ENCODE measurements around the gene POLR3K. TPM values are rescaled to one million over a fixed set of nuclear protein-coding genes. Genes with fewer than 3 reads are reported as not detected.
"Not testable (repeated sequence)": the region's sequence is repeated elsewhere in the genome, so short reads cannot be mapped to it uniquely, and the experiment has no call there.

The POLR3K gene
- total and polyA plus RNA-seq, 2 experiments from 2014 or later, result 2.2 to 17.2 TPM

DNA sequence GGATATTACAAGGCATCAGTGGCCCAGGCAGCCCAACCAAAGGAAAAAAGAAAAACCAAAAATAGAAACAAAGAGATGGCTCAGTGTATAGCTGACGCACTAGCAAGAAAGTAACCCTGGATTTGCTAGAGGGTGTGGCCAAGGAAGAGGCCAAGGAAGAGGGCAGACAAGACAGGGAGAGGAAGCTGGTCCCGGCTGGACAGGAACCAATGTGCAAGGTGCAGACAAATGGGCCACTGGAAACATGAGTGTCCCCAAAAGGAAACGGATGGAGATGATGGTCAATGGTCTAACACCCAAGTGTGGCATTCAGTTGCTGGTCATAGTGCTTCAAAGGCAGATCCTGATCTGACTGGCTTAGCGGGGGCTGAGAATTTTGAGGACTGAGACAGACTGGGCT is 10.7 kb downstream of the POLR3K start:
- TF ChIP-seq EZH2 (IDR thresholded peaks at IDR 0.05; ENCODE audit: insufficient read depth, poor library complexity, severe bottlenecking), result no peak
- TF ChIP-seq EZH2phosphoT487 (IDR thresholded peaks at IDR 0.05; ENCODE audit: insufficient read depth, low read depth), result no peak
- Histone ChIP-seq H3K4me1 (ENCODE audit: insufficient read depth) (no peaks in the 10 kb centered on the region), H3K4me3 (no peak overlapping the region), H3K4me2 (ENCODE audit: unreplicated experiment) (no peak overlapping the region), H2AFZ (no peak overlapping the region), H3F3A (ENCODE audit: insufficient read depth) (no peaks in the 10 kb centered on the region), H3K36me3 (ENCODE audit: low read depth) (peaks cover 5% of the 10 kb centered on the region; the same call in 1 of the 2 replicates), H4K20me1 (ENCODE audit: insufficient read depth) (no peaks in the 10 kb centered on the region), H3K27ac (no peak overlapping the region), H3K9me2 (ENCODE audit: insufficient read depth) (no peaks in the 10 kb centered on the region), H3K9me3 (ENCODE audit: low read depth) (no peaks in the 10 kb centered on the region), H3K79me2 (ENCODE audit: insufficient read depth) (no peaks in the 10 kb centered on the region), H3K27me3 (replicated peaks; ENCODE audit: insufficient read depth) (no peaks in the 10 kb centered on the region), H3K9ac (no peak overlapping the region)
- no peak for DNase-seq
- WGBS, 2 experiments (ENCODE audit: low coverage in 1 of 2, low lambda C conversion rate in 2 of 2, missing lambda C conversion rate in 2 of 2), result 95% methylated on average over 4 of the region's 4 CpGs
- in situ Hi-C loops (cut with MboI), result no loop called here

DNA sequence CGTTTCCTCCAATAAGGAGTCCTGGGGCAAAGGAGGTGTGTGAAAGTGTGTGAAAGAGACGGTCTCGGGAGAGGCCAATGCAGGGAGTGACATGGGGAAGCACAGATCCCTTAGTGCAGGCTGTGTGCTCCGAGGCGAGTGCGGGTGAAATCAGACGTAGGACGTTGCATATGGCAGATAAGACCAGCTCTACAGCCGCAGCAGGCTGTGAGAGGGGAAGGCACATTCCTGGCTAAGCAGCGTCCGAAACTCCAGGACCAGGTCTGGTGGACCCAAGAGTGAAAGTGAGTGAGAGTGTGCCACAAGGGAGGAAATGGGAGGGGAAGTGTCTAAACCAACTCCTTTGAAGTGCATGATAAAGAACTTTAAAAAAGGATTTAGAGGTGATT is 11.3 kb downstream of the POLR3K start:
- Histone ChIP-seq H3F3A (ENCODE audit: insufficient read depth) (no peaks in the 10 kb centered on the region), H3K9ac (no peak overlapping the region), H2AFZ (no peak overlapping the region), H3K9me2 (ENCODE audit: insufficient read depth) (no peaks in the 10 kb centered on the region), H3K4me2 (ENCODE audit: unreplicated experiment) (no peak overlapping the region), H3K4me1 (ENCODE audit: insufficient read depth) (no peaks in the 10 kb centered on the region), H3K4me3 (no peak overlapping the region), H4K20me1 (ENCODE audit: insufficient read depth) (no peaks in the 10 kb centered on the region), H3K27ac (no peak overlapping the region), H3K79me2 (ENCODE audit: insufficient read depth) (no peaks in the 10 kb centered on the region), H3K36me3 (ENCODE audit: low read depth) (peaks cover 5% of the 10 kb centered on the region; the same call in 1 of the 2 replicates), H3K9me3 (ENCODE audit: low read depth) (no peaks in the 10 kb centered on the region), H3K27me3 (replicated peaks; ENCODE audit: insufficient read depth) (no peaks in the 10 kb centered on the region)
- 91 to 97% methylated on average over 11 of the region's 11 CpGs for WGBS, 2 experiments (ENCODE audit: low coverage in 1 of 2, low lambda C conversion rate in 2 of 2, missing lambda C conversion rate in 2 of 2)
- no peak for DNase-seq
- TF ChIP-seq EZH2 (IDR thresholded peaks at IDR 0.05; ENCODE audit: insufficient read depth, poor library complexity, severe bottlenecking) (no peak), EZH2phosphoT487 (IDR thresholded peaks at IDR 0.05; ENCODE audit: insufficient read depth, low read depth) (no peak)
- in situ Hi-C loops (cut with MboI), result no loop called here

DNA sequence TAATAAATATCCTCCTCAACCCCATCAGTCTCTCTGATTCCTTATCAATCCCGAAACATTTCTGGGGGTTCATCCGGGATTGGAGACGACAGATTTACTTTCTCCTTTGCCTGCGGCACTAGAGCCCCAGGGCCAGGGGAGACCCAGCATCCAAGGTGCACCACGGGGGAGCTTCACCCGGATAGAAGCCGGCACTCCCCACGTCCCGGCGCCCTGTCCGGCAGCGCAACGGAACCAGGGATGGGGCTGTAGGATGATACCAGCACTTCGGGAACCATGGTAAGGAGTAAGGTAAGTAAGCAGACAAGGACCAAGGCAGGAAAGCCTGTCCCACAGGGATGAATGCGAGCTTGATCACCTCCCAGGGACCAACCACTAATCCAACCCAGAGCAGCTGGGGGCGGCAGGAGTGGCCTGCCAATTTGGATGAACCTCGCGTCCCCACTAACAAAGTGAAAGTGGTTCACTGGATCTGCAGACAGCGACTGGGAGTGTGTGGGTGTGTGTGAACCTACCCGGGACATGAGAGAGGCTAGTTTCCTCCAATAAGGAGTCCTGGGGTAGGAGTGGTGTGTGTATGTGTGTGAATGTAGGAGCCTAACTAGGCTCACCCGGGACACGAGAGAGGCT is 11.9 kb downstream of the POLR3K start:
- H3K27ac ChIP-seq, result no peak overlapping the region
- no peaks in the 10 kb centered on the region for H3K9me2 ChIP-seq (ENCODE audit: insufficient read depth)
- no peak overlapping the region for H3K4me2 ChIP-seq (ENCODE audit: unreplicated experiment)
- H3K4me3 ChIP-seq, result no peak overlapping the region
- TF ChIP-seq EZH2phosphoT487 (IDR thresholded peaks at IDR 0.05; ENCODE audit: insufficient read depth, low read depth) (no peak), EZH2 (IDR thresholded peaks at IDR 0.05; ENCODE audit: insufficient read depth, poor library complexity, severe bottlenecking) (no peak)
- no peaks in the 10 kb centered on the region for H3F3A ChIP-seq (ENCODE audit: insufficient read depth)
- no peak for DNase-seq
- no peaks in the 10 kb centered on the region for H3K27me3 ChIP-seq (replicated peaks; ENCODE audit: insufficient read depth)
- H4K20me1 ChIP-seq (ENCODE audit: insufficient read depth), result no peaks in the 10 kb centered on the region
- no peak overlapping the region for H2AFZ ChIP-seq
- H3K9ac ChIP-seq, result no peak overlapping the region
- H3K36me3 ChIP-seq (ENCODE audit: low read depth), result peaks cover 5% of the 10 kb centered on the region; the same call in 1 of the 2 replicates
- no peaks in the 10 kb centered on the region for H3K9me3 ChIP-seq (ENCODE audit: low read depth)
- no peaks in the 10 kb centered on the region for H3K4me1 ChIP-seq (ENCODE audit: insufficient read depth)
- in situ Hi-C loops (cut with MboI), result no loop called here
- WGBS, 2 experiments (ENCODE audit: low coverage in 1 of 2, low lambda C conversion rate in 2 of 2, missing lambda C conversion rate in 2 of 2), result 90 to 91% methylated on average over 22 of the region's 22 CpGs
- no peaks in the 10 kb centered on the region for H3K79me2 ChIP-seq (ENCODE audit: insufficient read depth)

DNA sequence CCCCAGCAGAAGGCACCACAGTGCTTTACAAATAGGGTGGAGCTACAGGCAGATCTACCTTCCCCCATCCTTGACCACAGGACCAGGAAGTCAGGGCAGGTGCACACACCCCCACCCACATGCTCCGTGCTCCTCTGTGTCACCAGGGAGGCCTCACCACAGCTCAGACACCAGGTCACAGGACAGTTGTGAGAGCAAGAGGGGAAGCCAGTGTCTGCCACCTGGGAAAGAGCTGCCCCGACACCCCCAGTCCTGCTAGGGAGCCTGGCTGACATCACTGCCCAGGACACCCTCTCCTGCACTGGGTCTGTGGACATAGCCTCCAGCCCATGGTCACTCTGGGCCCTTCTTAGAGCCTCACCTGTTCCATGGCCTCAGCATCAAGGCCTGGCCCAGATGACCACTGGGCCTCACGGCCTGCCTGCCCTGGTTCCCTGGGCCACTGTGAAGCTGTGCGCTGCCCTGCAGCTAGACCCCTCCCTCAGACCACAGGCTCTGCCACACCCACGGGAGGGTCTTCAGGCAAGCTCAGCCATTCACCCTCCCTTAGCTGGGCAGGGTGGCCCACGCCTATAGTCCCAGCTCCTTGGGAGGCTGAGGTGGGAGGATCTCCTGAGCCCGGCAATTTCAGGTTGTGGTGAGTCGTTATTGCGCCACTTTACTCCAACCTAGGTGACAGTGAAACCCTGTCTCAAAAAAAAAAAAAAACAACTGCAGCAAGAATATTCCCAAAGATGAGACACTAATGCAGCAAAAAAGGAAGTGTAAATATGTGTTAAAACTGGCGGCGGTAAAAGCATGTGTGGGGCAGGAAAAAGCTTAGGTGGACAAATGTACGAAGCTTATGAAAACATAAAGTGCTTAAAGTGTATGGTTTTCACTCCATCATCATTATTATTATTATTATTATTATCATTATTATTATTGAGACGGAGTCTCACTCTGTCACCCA is 14.2 kb downstream of the POLR3K start:
- Histone ChIP-seq H4K20me1 (ENCODE audit: insufficient read depth) (no peaks in the 10 kb centered on the region), H3K27ac (no peak overlapping the region), H3K9ac (no peak overlapping the region), H3K4me2 (ENCODE audit: unreplicated experiment) (no peak overlapping the region), H3K27me3 (replicated peaks; ENCODE audit: insufficient read depth) (no peaks in the 10 kb centered on the region), H3K4me1 (ENCODE audit: insufficient read depth) (no peaks in the 10 kb centered on the region), H2AFZ (no peak overlapping the region), H3K9me2 (ENCODE audit: insufficient read depth) (no peaks in the 10 kb centered on the region), H3K36me3 (ENCODE audit: low read depth) (no peaks in the 10 kb centered on the region), H3K79me2 (ENCODE audit: insufficient read depth) (no peaks in the 10 kb centered on the region), H3K4me3 (no peak overlapping the region), H3F3A (ENCODE audit: insufficient read depth) (no peaks in the 10 kb centered on the region), H3K9me3 (ENCODE audit: low read depth) (no peaks in the 10 kb centered on the region)
- no peak for DNase-seq
- WGBS, 2 experiments (ENCODE audit: low coverage in 1 of 2, low lambda C conversion rate in 2 of 2, missing lambda C conversion rate in 2 of 2), result 91 to 94% methylated on average over 13 of the region's 13 CpGs
- TF ChIP-seq EZH2phosphoT487 (IDR thresholded peaks at IDR 0.05; ENCODE audit: insufficient read depth, low read depth), result no peak
- TF ChIP-seq EZH2 (IDR thresholded peaks at IDR 0.05; ENCODE audit: insufficient read depth, poor library complexity, severe bottlenecking), result no peak
- in situ Hi-C loops (cut with MboI), result no loop called here

- H4K20me1 ChIP-seq (ENCODE audit: insufficient read depth); H2AFZ ChIP-seq; H3K4me2 ChIP-seq (ENCODE audit: unreplicated experiment); H3K9me3 ChIP-seq (ENCODE audit: low read depth); H3K36me3 ChIP-seq (ENCODE audit: low read depth); H3K4me1 ChIP-seq (ENCODE audit: insufficient read depth); DNase-seq; in situ Hi-C loops (cut with MboI); H3F3A ChIP-seq (ENCODE audit: insufficient read depth); H3K27ac ChIP-seq; H3K4me3 ChIP-seq; H3K27me3 ChIP-seq (replicated peaks; ENCODE audit: insufficient read depth); H3K9ac ChIP-seq; H3K79me2 ChIP-seq (ENCODE audit: insufficient read depth); H3K9me2 ChIP-seq (ENCODE audit: insufficient read depth): not testable (repeated sequence)
- 92 to 93% methylated on average over 11 of the region's 11 CpGs for WGBS, 2 experiments (ENCODE audit: low coverage in 1 of 2, low lambda C conversion rate in 2 of 2, missing lambda C conversion rate in 2 of 2)
These were observed 15.2 kb downstream of the POLR3K start for GRCh38 chr16:38206-38605.
